GM23338 (cell line): ENCODE results near the gene FTCD.

ENCODE experiments used
- CREB1 ChIP-seq: fragments of 250-450 bp; sonication (Bioruptor Pico); IDR thresholded peaks from 2 replicates; pipeline ENCODE4 v1.5.0; 2020; ENCODE audit warnings: low read depth, mild to moderate bottlenecking, moderate library complexity
- EZH2 ChIP-seq: fragments of 200-600 bp; sonication (generic); IDR thresholded peaks from one replicate; pipeline ENCODE4 v1.8.0; 2017; ENCODE audit warnings: antibody characterized with exemption, mild to moderate bottlenecking, low read depth; ENCODE audit not compliant: unreplicated experiment
- EZH2phosphoT487 ChIP-seq: fragments of 200-600 bp; sonication (generic); IDR thresholded peaks from one replicate; pipeline ENCODE4 v1.8.1; 2018; ENCODE audit warnings: antibody characterized with exemption; ENCODE audit not compliant: unreplicated experiment
- JUNB ChIP-seq: IDR thresholded peaks from one replicate; pipeline ENCODE4 v1.6.1; 2016; ENCODE audit warnings: antibody characterized with exemption; ENCODE audit not compliant: unreplicated experiment
- NANOG ChIP-seq: IDR thresholded peaks from 2 replicates; pipeline ENCODE4 v1.6.1; 2016; ENCODE audit warnings: antibody characterized with exemption, borderline replicate concordance
- POLR2AphosphoS5 ChIP-seq: IDR thresholded peaks from 2 replicates; pipeline ENCODE4 v1.6.1; 2016; ENCODE audit warnings: antibody characterized with exemption, low read depth
- STAT1 ChIP-seq: IDR thresholded peaks from one replicate; pipeline ENCODE4 v1.6.1; 2016; ENCODE audit warnings: antibody characterized with exemption; ENCODE audit not compliant: unreplicated experiment
- ZNF114 ChIP-seq: fragments of 250-450 bp; sonication (Bioruptor Pico); IDR thresholded peaks from 2 replicates; pipeline ENCODE4 v1.5.0; 2020; ENCODE audit warnings: mild to moderate bottlenecking, moderate library complexity
- ZNF331 ChIP-seq: fragments of 250-450 bp; sonication (Bioruptor Pico); IDR thresholded peaks from 2 replicates; pipeline ENCODE4 v1.5.0; 2020; ENCODE audit warnings: low read depth, mild to moderate bottlenecking, moderate library complexity
- TF ChIP-seq, protein P1 (sequence below), 2 experiments: fragments of 200-600 bp in 1 of 2; sonication (generic) in 1 of 2; conservative IDR thresholded peaks; 2 replicates each; pipeline versions ENCODE4 v1.5.1 to v1.6.1; 2016 to 2017; ENCODE audit warnings: antibody characterized with exemption in 2 of 2, low read depth in 2 of 2, mild to moderate bottlenecking in 2 of 2, moderate library complexity in 1 of 2
- TF ChIP-seq, protein P2 (sequence below): IDR thresholded peaks from 2 replicates; pipeline ENCODE4 v1.6.1; 2016; ENCODE audit warnings: antibody characterized with exemption
- TF ChIP-seq, protein P3 (sequence below): IDR thresholded peaks from one replicate; pipeline ENCODE4 v1.6.1; 2018; ENCODE audit warnings: antibody characterized with exemption; ENCODE audit not compliant: unreplicated experiment
- TF ChIP-seq, protein P4 (sequence below): fragments of 250-450 bp; sonication (Bioruptor Pico); IDR thresholded peaks from 2 replicates; pipeline ENCODE4 v1.5.0; 2020; ENCODE audit warnings: mild to moderate bottlenecking, moderate library complexity

DNA sequence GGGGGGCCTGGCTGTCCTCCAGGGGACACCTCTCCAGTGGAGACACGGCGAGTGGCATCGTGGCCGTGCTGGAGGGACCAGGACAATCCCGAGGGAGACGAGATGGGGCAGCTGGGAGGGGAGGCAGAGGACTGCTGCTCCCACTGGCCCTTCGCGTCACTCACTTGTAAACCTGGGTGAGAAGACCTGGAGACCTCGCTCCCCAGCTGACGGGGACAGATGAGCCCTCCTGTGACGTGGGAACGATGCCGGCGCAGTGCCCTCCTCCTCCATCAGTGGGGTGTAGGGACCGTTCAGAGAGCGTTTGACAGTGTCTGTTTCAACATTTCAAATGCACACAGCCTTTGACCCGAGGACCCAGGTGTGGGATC is 24.3 kb upstream of the FTCD start:
- TF ChIP-seq, protein P1, sequence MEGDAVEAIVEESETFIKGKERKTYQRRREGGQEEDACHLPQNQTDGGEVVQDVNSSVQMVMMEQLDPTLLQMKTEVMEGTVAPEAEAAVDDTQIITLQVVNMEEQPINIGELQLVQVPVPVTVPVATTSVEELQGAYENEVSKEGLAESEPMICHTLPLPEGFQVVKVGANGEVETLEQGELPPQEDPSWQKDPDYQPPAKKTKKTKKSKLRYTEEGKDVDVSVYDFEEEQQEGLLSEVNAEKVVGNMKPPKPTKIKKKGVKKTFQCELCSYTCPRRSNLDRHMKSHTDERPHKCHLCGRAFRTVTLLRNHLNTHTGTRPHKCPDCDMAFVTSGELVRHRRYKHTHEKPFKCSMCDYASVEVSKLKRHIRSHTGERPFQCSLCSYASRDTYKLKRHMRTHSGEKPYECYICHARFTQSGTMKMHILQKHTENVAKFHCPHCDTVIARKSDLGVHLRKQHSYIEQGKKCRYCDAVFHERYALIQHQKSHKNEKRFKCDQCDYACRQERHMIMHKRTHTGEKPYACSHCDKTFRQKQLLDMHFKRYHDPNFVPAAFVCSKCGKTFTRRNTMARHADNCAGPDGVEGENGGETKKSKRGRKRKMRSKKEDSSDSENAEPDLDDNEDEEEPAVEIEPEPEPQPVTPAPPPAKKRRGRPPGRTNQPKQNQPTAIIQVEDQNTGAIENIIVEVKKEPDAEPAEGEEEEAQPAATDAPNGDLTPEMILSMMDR (conservative IDR thresholded peaks at IDR 0.05; ENCODE audit: low read depth in 2 of 2): no peak
- TF ChIP-seq EZH2 (no peak), POLR2AphosphoS5 (no peak), EZH2phosphoT487 (no peak), CREB1 (no peak), JUNB (no peak), NANOG (no peak), ZNF114 (CRISPR knock-in tag) (no peak), ZNF331 (CRISPR knock-in tag) (no peak), STAT1 (no peak)
- TF ChIP-seq, protein P2, sequence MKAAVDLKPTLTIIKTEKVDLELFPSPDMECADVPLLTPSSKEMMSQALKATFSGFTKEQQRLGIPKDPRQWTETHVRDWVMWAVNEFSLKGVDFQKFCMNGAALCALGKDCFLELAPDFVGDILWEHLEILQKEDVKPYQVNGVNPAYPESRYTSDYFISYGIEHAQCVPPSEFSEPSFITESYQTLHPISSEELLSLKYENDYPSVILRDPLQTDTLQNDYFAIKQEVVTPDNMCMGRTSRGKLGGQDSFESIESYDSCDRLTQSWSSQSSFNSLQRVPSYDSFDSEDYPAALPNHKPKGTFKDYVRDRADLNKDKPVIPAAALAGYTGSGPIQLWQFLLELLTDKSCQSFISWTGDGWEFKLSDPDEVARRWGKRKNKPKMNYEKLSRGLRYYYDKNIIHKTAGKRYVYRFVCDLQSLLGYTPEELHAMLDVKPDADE: no peak
- TF ChIP-seq, protein P3, sequence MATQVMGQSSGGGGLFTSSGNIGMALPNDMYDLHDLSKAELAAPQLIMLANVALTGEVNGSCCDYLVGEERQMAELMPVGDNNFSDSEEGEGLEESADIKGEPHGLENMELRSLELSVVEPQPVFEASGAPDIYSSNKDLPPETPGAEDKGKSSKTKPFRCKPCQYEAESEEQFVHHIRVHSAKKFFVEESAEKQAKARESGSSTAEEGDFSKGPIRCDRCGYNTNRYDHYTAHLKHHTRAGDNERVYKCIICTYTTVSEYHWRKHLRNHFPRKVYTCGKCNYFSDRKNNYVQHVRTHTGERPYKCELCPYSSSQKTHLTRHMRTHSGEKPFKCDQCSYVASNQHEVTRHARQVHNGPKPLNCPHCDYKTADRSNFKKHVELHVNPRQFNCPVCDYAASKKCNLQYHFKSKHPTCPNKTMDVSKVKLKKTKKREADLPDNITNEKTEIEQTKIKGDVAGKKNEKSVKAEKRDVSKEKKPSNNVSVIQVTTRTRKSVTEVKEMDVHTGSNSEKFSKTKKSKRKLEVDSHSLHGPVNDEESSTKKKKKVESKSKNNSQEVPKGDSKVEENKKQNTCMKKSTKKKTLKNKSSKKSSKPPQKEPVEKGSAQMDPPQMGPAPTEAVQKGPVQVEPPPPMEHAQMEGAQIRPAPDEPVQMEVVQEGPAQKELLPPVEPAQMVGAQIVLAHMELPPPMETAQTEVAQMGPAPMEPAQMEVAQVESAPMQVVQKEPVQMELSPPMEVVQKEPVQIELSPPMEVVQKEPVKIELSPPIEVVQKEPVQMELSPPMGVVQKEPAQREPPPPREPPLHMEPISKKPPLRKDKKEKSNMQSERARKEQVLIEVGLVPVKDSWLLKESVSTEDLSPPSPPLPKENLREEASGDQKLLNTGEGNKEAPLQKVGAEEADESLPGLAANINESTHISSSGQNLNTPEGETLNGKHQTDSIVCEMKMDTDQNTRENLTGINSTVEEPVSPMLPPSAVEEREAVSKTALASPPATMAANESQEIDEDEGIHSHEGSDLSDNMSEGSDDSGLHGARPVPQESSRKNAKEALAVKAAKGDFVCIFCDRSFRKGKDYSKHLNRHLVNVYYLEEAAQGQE: no peak
- TF ChIP-seq, protein P4, sequence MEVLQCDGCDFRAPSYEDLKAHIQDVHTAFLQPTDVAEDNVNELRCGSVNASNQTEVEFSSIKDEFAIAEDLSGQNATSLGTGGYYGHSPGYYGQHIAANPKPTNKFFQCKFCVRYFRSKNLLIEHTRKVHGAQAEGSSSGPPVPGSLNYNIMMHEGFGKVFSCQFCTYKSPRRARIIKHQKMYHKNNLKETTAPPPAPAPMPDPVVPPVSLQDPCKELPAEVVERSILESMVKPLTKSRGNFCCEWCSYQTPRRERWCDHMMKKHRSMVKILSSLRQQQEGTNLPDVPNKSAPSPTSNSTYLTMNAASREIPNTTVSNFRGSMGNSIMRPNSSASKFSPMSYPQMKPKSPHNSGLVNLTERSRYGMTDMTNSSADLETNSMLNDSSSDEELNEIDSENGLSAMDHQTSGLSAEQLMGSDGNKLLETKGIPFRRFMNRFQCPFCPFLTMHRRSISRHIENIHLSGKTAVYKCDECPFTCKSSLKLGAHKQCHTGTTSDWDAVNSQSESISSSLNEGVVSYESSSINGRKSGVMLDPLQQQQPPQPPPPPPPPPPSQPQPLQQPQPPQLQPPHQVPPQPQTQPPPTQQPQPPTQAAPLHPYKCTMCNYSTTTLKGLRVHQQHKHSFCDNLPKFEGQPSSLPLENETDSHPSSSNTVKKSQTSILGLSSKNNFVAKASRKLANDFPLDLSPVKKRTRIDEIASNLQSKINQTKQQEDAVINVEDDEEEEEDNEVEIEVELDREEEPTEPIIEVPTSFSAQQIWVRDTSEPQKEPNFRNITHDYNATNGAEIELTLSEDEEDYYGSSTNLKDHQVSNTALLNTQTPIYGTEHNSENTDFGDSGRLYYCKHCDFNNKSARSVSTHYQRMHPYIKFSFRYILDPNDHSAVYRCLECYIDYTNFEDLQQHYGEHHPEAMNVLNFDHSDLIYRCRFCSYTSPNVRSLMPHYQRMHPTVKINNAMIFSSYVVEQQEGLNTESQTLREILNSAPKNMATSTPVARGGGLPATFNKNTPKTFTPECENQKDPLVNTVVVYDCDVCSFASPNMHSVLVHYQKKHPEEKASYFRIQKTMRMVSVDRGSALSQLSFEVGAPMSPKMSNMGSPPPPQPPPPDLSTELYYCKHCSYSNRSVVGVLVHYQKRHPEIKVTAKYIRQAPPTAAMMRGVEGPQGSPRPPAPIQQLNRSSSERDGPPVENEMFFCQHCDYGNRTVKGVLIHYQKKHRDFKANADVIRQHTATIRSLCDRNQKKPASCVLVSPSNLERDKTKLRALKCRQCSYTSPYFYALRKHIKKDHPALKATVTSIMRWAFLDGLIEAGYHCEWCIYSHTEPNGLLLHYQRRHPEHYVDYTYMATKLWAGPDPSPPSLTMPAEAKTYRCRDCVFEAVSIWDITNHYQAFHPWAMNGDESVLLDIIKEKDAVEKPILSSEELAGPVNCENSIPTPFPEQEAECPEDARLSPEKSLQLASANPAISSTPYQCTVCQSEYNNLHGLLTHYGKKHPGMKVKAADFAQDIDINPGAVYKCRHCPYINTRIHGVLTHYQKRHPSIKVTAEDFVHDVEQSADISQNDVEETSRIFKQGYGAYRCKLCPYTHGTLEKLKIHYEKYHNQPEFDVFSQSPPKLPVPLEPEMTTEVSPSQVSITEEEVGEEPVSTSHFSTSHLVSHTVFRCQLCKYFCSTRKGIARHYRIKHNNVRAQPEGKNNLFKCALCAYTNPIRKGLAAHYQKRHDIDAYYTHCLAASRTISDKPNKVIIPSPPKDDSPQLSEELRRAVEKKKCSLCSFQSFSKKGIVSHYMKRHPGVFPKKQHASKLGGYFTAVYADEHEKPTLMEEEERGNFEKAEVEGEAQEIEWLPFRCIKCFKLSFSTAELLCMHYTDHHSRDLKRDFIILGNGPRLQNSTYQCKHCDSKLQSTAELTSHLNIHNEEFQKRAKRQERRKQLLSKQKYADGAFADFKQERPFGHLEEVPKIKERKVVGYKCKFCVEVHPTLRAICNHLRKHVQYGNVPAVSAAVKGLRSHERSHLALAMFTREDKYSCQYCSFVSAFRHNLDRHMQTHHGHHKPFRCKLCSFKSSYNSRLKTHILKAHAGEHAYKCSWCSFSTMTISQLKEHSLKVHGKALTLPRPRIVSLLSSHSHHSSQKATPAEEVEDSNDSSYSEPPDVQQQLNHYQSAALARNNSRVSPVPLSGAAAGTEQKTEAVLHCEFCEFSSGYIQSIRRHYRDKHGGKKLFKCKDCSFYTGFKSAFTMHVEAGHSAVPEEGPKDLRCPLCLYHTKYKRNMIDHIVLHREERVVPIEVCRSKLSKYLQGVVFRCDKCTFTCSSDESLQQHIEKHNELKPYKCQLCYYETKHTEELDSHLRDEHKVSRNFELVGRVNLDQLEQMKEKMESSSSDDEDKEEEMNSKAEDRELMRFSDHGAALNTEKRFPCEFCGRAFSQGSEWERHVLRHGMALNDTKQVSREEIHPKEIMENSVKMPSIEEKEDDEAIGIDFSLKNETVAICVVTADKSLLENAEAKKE (CRISPR knock-in tag): no peak
